ENCODE results near the gene ING1. TPM values are rescaled to one million over a fixed set of nuclear protein-coding genes. Genes with fewer than 3 reads are reported as not detected.

Gene ING1
- total RNA-seq, 1 donor from 2014 or later: 9.7 TPM

DNA sequence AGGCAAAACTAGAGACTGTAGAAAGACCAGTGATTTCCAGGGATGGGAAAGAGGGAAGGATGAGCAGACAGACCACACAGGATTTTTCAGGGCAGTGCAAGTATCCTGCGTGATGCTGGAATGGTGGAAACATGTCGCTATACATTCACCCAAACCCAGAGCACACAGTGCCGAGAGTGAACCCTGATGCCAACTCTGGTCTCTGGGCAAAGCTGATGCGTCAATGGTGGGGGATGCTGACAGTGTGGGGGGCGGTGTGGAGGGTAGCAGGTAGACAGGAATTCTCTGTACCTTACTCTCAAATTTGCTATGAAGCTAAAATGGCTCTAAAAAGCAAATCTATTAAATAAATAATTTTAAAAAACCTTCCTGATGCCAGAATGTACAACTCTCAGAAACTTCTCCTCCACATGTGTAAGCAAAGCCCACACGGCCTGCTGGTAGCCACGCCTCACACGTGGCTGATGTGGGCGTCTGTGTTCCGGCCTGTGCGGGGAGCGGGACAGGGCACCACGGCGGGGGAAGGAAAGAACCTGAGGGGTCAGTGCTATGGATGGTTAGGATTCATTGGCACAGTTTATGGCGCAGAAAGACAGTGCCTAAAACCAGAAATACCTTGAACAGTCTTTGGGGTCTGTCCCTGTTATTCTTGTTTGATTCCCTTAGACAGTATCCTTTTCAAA lies 31.5 kb upstream of the ING1 start:
- ATAC-seq (no peak), DNase-seq (no peak)
- Histone ChIP-seq H3K36me3 (peaks cover 82% of the 10 kb centered on the region), H3K27ac (no peak overlapping the region), H3K9me3 (no peaks in the 10 kb centered on the region), H3K4me1 (no peaks in the 10 kb centered on the region), H3K4me3 (no peak overlapping the region), H3K27me3 (ENCODE audit: low read depth) (no peaks in the 10 kb centered on the region)
- intact Hi-C loops (cut with DNase I): no loop called here
- TF ChIP-seq, protein P1, sequence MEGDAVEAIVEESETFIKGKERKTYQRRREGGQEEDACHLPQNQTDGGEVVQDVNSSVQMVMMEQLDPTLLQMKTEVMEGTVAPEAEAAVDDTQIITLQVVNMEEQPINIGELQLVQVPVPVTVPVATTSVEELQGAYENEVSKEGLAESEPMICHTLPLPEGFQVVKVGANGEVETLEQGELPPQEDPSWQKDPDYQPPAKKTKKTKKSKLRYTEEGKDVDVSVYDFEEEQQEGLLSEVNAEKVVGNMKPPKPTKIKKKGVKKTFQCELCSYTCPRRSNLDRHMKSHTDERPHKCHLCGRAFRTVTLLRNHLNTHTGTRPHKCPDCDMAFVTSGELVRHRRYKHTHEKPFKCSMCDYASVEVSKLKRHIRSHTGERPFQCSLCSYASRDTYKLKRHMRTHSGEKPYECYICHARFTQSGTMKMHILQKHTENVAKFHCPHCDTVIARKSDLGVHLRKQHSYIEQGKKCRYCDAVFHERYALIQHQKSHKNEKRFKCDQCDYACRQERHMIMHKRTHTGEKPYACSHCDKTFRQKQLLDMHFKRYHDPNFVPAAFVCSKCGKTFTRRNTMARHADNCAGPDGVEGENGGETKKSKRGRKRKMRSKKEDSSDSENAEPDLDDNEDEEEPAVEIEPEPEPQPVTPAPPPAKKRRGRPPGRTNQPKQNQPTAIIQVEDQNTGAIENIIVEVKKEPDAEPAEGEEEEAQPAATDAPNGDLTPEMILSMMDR (IDR thresholded peaks at IDR 0.05): no peak

DNA sequence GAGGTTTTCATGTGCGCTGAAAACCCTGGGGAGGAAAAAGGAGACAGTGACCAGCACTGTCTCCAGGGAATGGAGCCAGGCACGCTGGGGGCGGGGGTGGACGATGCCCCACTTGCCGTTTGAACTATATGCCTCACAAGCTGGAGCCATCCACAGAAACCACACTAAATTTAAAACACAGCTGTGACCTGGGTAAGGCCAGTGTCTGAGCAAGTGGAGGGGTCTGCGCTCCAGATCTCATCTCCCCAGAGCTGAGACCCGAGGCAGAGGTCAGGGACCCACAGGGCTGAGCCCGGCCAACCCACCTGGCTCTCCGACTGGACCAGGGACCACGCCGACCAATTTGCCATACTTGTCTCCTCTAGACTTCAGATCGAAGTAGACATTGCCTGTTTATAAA lies 30.8 kb upstream of the ING1 start:
- TF ChIP-seq, protein P1 (IDR thresholded peaks at IDR 0.05): no peak
- Histone ChIP-seq H3K27me3 (ENCODE audit: low read depth) (no peaks in the 10 kb centered on the region), H3K4me3 (no peak overlapping the region), H3K27ac (no peak overlapping the region), H3K4me1 (no peaks in the 10 kb centered on the region), H3K36me3 (peaks cover 89% of the 10 kb centered on the region), H3K9me3 (no peaks in the 10 kb centered on the region)
- intact Hi-C loops (cut with DNase I): no loop called here
- ATAC-seq: no peak
- no peak for DNase-seq

DNA sequence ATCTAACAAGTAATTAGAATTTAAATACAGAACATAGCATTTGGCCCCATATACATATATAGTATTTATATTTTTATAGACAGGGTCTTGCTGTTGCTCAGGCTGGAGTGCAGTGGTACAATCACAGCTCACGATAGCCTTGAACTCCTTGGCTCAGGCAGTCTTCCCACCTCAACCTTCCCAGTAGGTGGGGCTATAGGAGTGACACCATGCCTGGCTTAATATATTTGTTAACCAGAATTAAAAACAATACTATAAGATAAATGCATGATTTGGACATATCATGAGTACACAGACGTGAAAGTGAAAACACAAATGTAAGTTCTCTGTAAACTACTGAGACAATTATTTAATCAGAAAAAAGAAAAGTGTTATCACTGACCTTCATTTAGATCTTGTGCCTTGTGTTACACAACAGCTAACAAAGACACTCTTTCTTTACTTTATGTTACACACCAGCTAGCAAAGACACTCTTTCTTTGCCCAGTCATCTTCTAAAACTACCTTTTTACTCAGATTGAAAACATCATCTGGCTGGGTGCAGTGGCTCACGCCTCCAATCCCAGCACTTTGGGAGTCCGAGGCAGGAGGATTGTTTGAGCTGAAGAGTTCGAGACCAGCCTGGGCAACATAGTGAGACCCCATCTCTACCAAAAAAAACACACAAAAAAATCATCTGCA lies 30.2 kb upstream of the ING1 start:
- Histone ChIP-seq H3K36me3 (peaks cover 89% of the 10 kb centered on the region), H3K4me3 (no peak overlapping the region), H3K9me3 (no peaks in the 10 kb centered on the region), H3K27me3 (ENCODE audit: low read depth) (no peaks in the 10 kb centered on the region), H3K4me1 (no peaks in the 10 kb centered on the region), H3K27ac (no peak overlapping the region)
- intact Hi-C loops (cut with DNase I): no loop called here
- DNase-seq (no peak), ATAC-seq (no peak)
- TF ChIP-seq, protein P1 (IDR thresholded peaks at IDR 0.05): peak; percentile 28

DNA sequence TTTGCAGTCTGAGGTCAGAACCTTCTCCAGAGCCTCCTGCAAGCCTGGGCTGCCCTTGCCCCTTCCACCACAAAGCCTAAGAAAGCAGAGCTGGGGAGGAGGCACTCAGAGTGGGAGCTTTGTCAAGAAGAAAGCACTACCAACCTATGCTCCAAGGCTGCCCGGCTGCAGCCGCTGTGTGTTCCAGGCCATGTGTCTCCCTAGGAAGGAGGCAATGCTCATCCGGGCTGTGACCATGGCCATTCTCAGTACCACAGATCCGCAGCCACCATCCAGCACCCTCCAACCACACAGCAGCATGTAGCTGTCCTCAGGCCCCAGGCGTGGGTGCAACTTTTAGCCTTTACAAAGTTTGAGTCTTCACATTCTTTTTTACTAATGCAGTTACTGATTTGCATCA lies 29.6 kb upstream of the ING1 start:
- no peak overlapping the region for H3K27ac ChIP-seq
- no peak overlapping the region for H3K4me3 ChIP-seq
- H3K4me1 ChIP-seq: no peaks in the 10 kb centered on the region
- no peaks in the 10 kb centered on the region for H3K9me3 ChIP-seq
- TF ChIP-seq, protein P1 (IDR thresholded peaks at IDR 0.05): no peak
- intact Hi-C loops (cut with DNase I): no loop called here
- ATAC-seq (no peak), DNase-seq (no peak)
- no peaks in the 10 kb centered on the region for H3K27me3 ChIP-seq (ENCODE audit: low read depth)
- peaks cover 88% of the 10 kb centered on the region for H3K36me3 ChIP-seq

DNA sequence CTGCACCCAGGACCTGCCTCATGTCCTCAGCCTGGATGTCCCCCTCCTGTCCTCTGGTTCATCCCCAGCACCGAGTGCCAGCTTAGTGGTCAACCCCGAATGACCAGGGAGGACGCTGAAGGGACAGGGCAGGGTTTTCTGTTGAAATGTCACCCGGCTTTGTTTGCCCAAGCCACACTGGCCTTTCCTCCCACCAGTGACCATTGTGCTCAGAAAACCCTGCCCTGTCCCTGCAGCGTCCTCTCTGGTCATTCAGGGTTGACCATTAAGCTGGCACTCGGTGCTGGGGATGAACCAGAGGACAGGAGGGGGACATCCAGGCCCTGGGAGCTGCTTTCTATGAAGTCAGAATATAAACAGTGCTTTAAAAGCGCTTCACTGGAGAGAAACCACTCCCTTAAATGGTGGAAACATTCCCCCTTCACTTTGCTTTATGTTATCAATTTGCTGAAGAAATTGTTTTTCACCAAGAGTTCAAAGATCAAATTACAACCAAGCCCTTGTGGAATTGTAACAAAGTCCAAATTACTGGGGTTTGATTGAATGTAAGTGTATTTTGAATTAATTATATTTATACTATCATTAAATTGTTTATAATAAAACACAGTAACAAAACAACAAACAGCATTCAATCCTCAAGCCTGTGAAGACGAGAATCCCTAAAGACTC lies 29.0 kb upstream of the ING1 start:
- intact Hi-C loops (cut with DNase I): no loop called here
- Histone ChIP-seq H3K9me3 (no peaks in the 10 kb centered on the region), H3K36me3 (peaks cover 91% of the 10 kb centered on the region), H3K4me1 (no peaks in the 10 kb centered on the region), H3K27me3 (ENCODE audit: low read depth) (no peaks in the 10 kb centered on the region), H3K4me3 (no peak overlapping the region), H3K27ac (no peak overlapping the region)
- DNase-seq: no peak
- TF ChIP-seq, protein P1 (IDR thresholded peaks at IDR 0.05): no peak
- ATAC-seq: no peak

All from lower lobe of right lung (tissue), 2 donors.